ENCODE results near the gene MAP3K9.

DNA sequence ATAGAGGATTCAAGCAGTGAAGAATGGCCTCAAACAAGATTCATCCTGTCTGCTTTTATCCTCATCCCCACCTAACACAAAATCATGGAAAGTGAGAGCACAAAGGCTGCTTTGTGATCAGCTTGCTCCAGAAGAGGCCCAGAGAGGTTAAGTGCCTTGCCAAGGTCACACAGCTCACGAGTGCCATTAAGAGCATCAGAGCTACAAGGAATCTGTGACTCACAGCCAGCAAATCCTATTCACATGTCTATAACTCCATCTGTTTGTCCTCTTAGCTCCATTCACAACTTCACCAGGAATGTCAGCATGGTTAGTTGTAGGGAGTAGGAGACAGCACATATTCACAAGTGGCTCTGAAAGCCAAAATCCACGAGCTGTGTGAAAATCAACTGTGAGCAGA lies 87.8 kb downstream of the MAP3K9 start:
- TF ChIP-seq CTCF (IDR thresholded peaks at IDR 0.05; ENCODE audit: insufficient read depth, low read length) (no peak), POLR2AphosphoS5 (IDR thresholded peaks at IDR 0.05; ENCODE audit: low read depth) (no peak)

Measured in HL-60 (cell line).